ENCODE results near the gene RBM19.

DNA sequence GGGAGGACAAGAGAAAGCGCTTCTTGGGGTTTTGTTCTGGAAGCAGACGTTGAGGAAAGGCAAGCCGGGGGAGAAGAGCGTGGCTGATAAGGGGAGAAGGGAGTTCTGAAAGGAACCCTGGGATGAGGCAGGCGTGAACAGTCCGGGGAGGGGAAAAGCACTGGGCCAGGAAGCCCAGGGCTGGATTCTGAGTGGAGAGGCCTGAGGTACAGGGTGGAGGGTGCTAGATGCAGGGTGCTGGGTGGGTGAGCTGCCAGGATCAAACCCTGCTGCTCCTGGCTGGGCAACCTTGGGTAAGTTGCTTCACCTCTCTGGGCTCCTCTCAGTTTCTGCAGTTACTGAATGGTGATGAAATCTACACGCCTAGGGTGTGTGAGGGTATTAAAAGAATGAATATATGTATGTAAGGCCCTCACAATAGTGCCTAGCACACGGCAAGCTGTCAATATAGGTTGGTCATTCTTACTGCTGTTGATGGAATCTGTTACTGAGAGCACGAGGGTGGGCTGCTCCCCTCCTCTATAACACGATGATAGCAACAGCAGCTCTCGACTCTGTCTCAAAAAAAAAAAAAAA is 138.5 kb downstream of the RBM19 start:
- no peak for TF ChIP-seq POLR2A (IDR thresholded peaks at IDR 0.05)
- TF ChIP-seq, protein P1, sequence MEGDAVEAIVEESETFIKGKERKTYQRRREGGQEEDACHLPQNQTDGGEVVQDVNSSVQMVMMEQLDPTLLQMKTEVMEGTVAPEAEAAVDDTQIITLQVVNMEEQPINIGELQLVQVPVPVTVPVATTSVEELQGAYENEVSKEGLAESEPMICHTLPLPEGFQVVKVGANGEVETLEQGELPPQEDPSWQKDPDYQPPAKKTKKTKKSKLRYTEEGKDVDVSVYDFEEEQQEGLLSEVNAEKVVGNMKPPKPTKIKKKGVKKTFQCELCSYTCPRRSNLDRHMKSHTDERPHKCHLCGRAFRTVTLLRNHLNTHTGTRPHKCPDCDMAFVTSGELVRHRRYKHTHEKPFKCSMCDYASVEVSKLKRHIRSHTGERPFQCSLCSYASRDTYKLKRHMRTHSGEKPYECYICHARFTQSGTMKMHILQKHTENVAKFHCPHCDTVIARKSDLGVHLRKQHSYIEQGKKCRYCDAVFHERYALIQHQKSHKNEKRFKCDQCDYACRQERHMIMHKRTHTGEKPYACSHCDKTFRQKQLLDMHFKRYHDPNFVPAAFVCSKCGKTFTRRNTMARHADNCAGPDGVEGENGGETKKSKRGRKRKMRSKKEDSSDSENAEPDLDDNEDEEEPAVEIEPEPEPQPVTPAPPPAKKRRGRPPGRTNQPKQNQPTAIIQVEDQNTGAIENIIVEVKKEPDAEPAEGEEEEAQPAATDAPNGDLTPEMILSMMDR (IDR thresholded peaks at IDR 0.05 in 8 of 11, conservative IDR thresholded peaks at IDR 0.05 in 3 of 11) = no peak
